ENCODE measurements around the gene PCYT2. TPM values are rescaled to one million over a fixed set of nuclear protein-coding genes. Genes with fewer than 3 reads are reported as not detected.

The PCYT2 gene
- total RNA-seq, 1 donor from 2014 or later: 26.8 TPM

GRCh38 chr17:81904600-81905423, 6.4 kb downstream of the PCYT2 start:
- H3K9me3 Mint-ChIP-seq (ENCODE audit: unreplicated experiment): no peaks in the 10 kb centered on the region
- TF ChIP-seq CTCF (IDR thresholded peaks at IDR 0.05; ENCODE audit: unreplicated experiment): no peak
- no peak for DNase-seq (ENCODE audit: low spot score)
- H3K4me3 Mint-ChIP-seq (ENCODE audit: unreplicated experiment): no peak overlapping the region
- H3K27me3 Mint-ChIP-seq (ENCODE audit: unreplicated experiment): peaks cover 14% of the 10 kb centered on the region
- no peak overlapping the region for H3K27ac Mint-ChIP-seq (ENCODE audit: unreplicated experiment)
- no peaks in the 10 kb centered on the region for H3K4me1 Mint-ChIP-seq (ENCODE audit: unreplicated experiment)
- H3K36me3 Mint-ChIP-seq (ENCODE audit: low read depth, unreplicated experiment): peaks cover 11% of the 10 kb centered on the region

- Mint-ChIP-seq H3K36me3 (ENCODE audit: low read depth, unreplicated experiment) (peaks cover 11% of the 10 kb centered on the region), H3K9me3 (ENCODE audit: unreplicated experiment) (no peaks in the 10 kb centered on the region), H3K4me1 (ENCODE audit: unreplicated experiment) (no peaks in the 10 kb centered on the region), H3K27me3 (ENCODE audit: unreplicated experiment) (peaks cover 14% of the 10 kb centered on the region), H3K27ac (ENCODE audit: unreplicated experiment) (no peak overlapping the region), H3K4me3 (ENCODE audit: unreplicated experiment) (no peak overlapping the region)
- TF ChIP-seq CTCF (IDR thresholded peaks at IDR 0.05; ENCODE audit: unreplicated experiment): no peak
- DNase-seq (ENCODE audit: low spot score): no peak
These were observed 7.2 kb downstream of the PCYT2 start for GRCh38 chr17:81903896-81904599.

GRCh38 chr17:81903415-81903831, 7.8 kb downstream of the PCYT2 start:
- Mint-ChIP-seq H3K4me3 (ENCODE audit: unreplicated experiment) (no peak overlapping the region), H3K27ac (ENCODE audit: unreplicated experiment) (no peak overlapping the region), H3K36me3 (ENCODE audit: low read depth, unreplicated experiment) (peaks cover 11% of the 10 kb centered on the region), H3K9me3 (ENCODE audit: unreplicated experiment) (no peaks in the 10 kb centered on the region), H3K27me3 (ENCODE audit: unreplicated experiment) (peaks cover 14% of the 10 kb centered on the region), H3K4me1 (ENCODE audit: unreplicated experiment) (no peaks in the 10 kb centered on the region)
- DNase-seq (ENCODE audit: low spot score): no peak
- TF ChIP-seq CTCF (IDR thresholded peaks at IDR 0.05; ENCODE audit: unreplicated experiment): no peak

GRCh38 chr17:81902653-81903414, 8.4 kb downstream of the PCYT2 start:
- H3K4me1 Mint-ChIP-seq (ENCODE audit: unreplicated experiment): no peaks in the 10 kb centered on the region
- no peak overlapping the region for H3K27ac Mint-ChIP-seq (ENCODE audit: unreplicated experiment)
- no peak for DNase-seq (ENCODE audit: low spot score)
- no peaks in the 10 kb centered on the region for H3K9me3 Mint-ChIP-seq (ENCODE audit: unreplicated experiment)
- no peak for TF ChIP-seq CTCF (IDR thresholded peaks at IDR 0.05; ENCODE audit: unreplicated experiment)
- no peak overlapping the region for H3K4me3 Mint-ChIP-seq (ENCODE audit: unreplicated experiment)
- peaks cover 15% of the 10 kb centered on the region for H3K36me3 Mint-ChIP-seq (ENCODE audit: low read depth, unreplicated experiment)
- peaks cover 14% of the 10 kb centered on the region for H3K27me3 Mint-ChIP-seq (ENCODE audit: unreplicated experiment)

All from endothelial cell (in vitro differentiated cells).